Duodenal mucosa (tissue), 2 donors: ENCODE data around the gene UNC45A.

Experiments used
- H3K27ac ChIP-seq: one replicate; pipeline ENCODE4 v1.7.0; 2013; ENCODE audit warnings: low read depth, low read length
- H3K27me3 ChIP-seq, 2 donors: one replicate each; pipeline ENCODE4 v1.7.0; 2013; ENCODE audit warnings: low read length in 2 of 2, control low read depth in 1 of 2; ENCODE audit not compliant: insufficient read depth in 2 of 2, control insufficient read depth in 1 of 2
- H3K36me3 ChIP-seq, 2 donors: one replicate each; pipeline ENCODE4 v1.7.0; 2013; ENCODE audit warnings: low read length in 2 of 2, control low read depth in 1 of 2; ENCODE audit not compliant: insufficient read depth in 2 of 2, control insufficient read depth in 1 of 2
- H3K4me1 ChIP-seq, 2 donors: one replicate each; pipeline ENCODE4 v1.7.0; 2013; ENCODE audit warnings: low read length in 2 of 2, control low read depth in 1 of 2; ENCODE audit not compliant: insufficient read depth in 2 of 2, control insufficient read depth in 1 of 2
- H3K4me3 ChIP-seq, 2 donors: one replicate each; pipeline ENCODE4 v1.7.0; 2013; ENCODE audit warnings: low read length in 2 of 2, low read depth in 1 of 2
- H3K9ac ChIP-seq, 2 donors: one replicate each; pipeline ENCODE4 v1.7.0; 2013; ENCODE audit warnings: low read length in 2 of 2, low read depth in 1 of 2
- H3K9me3 ChIP-seq, 2 donors: one replicate each; pipeline ENCODE4 v1.7.0; 2013; ENCODE audit warnings: low read length in 2 of 2, control low read depth in 1 of 2; ENCODE audit not compliant: control insufficient read depth in 1 of 2

UNC45A gene

DNA sequence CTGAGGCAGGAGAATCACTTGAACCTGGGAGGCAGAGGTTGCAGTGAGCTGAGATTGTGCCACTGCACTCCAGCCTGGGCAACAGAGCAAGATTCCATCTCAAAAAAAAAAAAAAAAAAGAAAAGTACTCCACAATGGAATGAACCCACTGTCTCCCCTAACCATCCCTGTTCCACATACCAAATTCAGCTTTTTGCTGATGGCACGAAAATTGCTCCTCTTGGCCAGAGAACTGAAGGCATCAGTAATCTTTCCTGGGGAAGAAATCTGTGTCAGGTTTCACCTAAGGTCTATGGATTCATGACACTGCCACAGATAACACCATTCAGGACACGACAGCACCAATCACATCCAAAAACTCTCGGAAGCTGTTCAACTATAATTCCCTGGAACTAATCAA is 66.1 kb downstream of the UNC45A start:
- no peak overlapping the region for H3K4me3 ChIP-seq
- H3K9me3 ChIP-seq: no peaks in the 10 kb centered on the region
- H3K9ac ChIP-seq: no peak overlapping the region
- H3K27me3 ChIP-seq: no peaks in the 10 kb centered on the region
- H3K4me1 ChIP-seq: no peaks in the 10 kb centered on the region
- no peak overlapping the region for H3K27ac ChIP-seq
- H3K36me3 ChIP-seq: peaks cover 24 to 71% of the 10 kb centered on the region in 2 donors
